HT1080 (cell line): Measurements from ENCODE around the gene OR2T2. TPM values are rescaled to one million over a fixed set of nuclear protein-coding genes. Genes with fewer than 3 reads are reported as not detected.
"Not testable (repeated sequence)": the region's sequence is repeated elsewhere in the genome, so short reads cannot be mapped to it uniquely, and the experiment has no call there.

Source experiments
- DNase-seq: peaks from one replicate; pipeline ENCODE4 v3.0.0-alpha.2; 2015; ENCODE audit warnings: low read depth
- polyA plus RNA-seq, 2 experiments: library from polyadenylated mRNA; depleted of rRNA; stranded (reverse); fragments of >200 nt; gene quantifications; 2 replicates each; pipeline ENCODE4 v1.2.3, GENCODE V29; 2015
- total RNA-seq: library from RNA; depleted of rRNA; stranded (reverse); fragments of >200 nt; shearing (Covaris generic); gene quantifications from 2 replicates; pipeline ENCODE4 v1.2.3, GENCODE V29; 2014; rRNA removed

Gene OR2T2
- not detected in 2 replicates for total RNA-seq
- polyA plus RNA-seq (2015; cell fraction: cytosol; rRNA removed): not detected in 2 replicates
- not detected in 2 replicates for polyA plus RNA-seq (2015; cell fraction: nucleus; rRNA removed)

GRCh38 chr1:248445399-248445798 is at the start of gene OR2T2:
Gene OR2T2, plus strand, starts transcription at chr1:248445637. Its CDS starts 7,161 bp downstream, at chr1:248452798.
- DNase-seq: not testable (repeated sequence)

- DNase-seq: no peak
These were observed 42.7 kb upstream of the OR2T2 start, which contains the start of gene OR2T1 for GRCh38 chr1:248402748-248403147. Gene OR2T1, plus strand, starts transcription at chr1:248403048. Its CDS starts 3,100 bp downstream, at chr1:248406148.

GRCh38 chr1:248404024-248404423 is 41.4 kb upstream of the OR2T2 start:
- no peak for DNase-seq

- DNase-seq: no peak
These were observed 38.4 kb upstream of the OR2T2 start for GRCh38 chr1:248406721-248407692.

- DNase-seq: no peak
These were observed 29.2 kb upstream of the OR2T2 start for GRCh38 chr1:248416226-248416625.

GRCh38 chr1:248417854-248418253 is 27.6 kb upstream of the OR2T2 start:
- DNase-seq: no peak

GRCh38 chr1:248421384-248421783 is 24.1 kb upstream of the OR2T2 start:
- no peak for DNase-seq

- DNase-seq: not testable (repeated sequence)
These were observed 17.8 kb upstream of the OR2T2 start for GRCh38 chr1:248427526-248428191.

GRCh38 chr1:248428192-248428533 is 17.3 kb upstream of the OR2T2 start:
- DNase-seq: not testable (repeated sequence)

- not testable (repeated sequence) for DNase-seq
These were observed 13.8 kb upstream of the OR2T2 start for GRCh38 chr1:248431683-248432082.

GRCh38 chr1:248432201-248432600 is 13.2 kb upstream of the OR2T2 start:
- DNase-seq: not testable (repeated sequence)

GRCh38 chr1:248433811-248434415 is 11.5 kb upstream of the OR2T2 start:
- DNase-seq: not testable (repeated sequence)

GRCh38 chr1:248434913-248435312 is 10.5 kb upstream of the OR2T2 start:
- DNase-seq: not testable (repeated sequence)

- DNase-seq: not testable (repeated sequence)
These were observed 9.1 kb upstream of the OR2T2 start for GRCh38 chr1:248436303-248436702.

GRCh38 chr1:248438668-248439067 is 6.8 kb upstream of the OR2T2 start:
- DNase-seq: not testable (repeated sequence)

GRCh38 chr1:248439283-248439682 is 6.2 kb upstream of the OR2T2 start:
- DNase-seq: not testable (repeated sequence)

- DNase-seq: not testable (repeated sequence)
These were observed 2.7 kb upstream of the OR2T2 start for GRCh38 chr1:248442500-248443277.

- not testable (repeated sequence) for DNase-seq
These were observed 834 bp upstream of the OR2T2 start for GRCh38 chr1:248444603-248445002.

GRCh38 chr1:248448409-248449074 is 3.1 kb downstream of the OR2T2 start:
- DNase-seq: not testable (repeated sequence)
